Tibial nerve (tissue), 4 donors: ENCODE results near the gene RGS6. TPM values are rescaled to one million over a fixed set of nuclear protein-coding genes. Genes with fewer than 3 reads are reported as not detected.

Experiments used
- DNase-seq, 2 donors: peaks; one replicate each; pipeline ENCODE4 v3.0.0-alpha.2; 2019; ENCODE audit warnings: low spot score in 2 of 2
- H3K27ac ChIP-seq, 4 donors: fragments of 200-600 bp; sonication (generic) in 3 of 4; one replicate each; pipeline ENCODE4 v1.5.1; 2017 to 2019; ENCODE audit warnings: mild to moderate bottlenecking in 1 of 4
- H3K27me3 ChIP-seq, 2 donors: fragments of 200-600 bp; sonication (generic) in 1 of 2; one replicate each; pipeline versions ENCODE4 v1.5.1 to v1.6.0; 2017 to 2019
- H3K36me3 ChIP-seq, 3 donors: fragments of 200-600 bp; sonication (generic); one replicate each; pipeline ENCODE4 v1.5.1; 2018 to 2019
- H3K4me1 ChIP-seq, 4 donors: fragments of 200-600 bp; sonication (generic) in 3 of 4; one replicate each; pipeline ENCODE4 v1.5.1; 2017 to 2019
- H3K4me3 ChIP-seq, 4 donors: fragments of 200-600 bp; sonication (generic) in 3 of 4; one replicate each; pipeline ENCODE4 v1.5.1; 2017 to 2019; ENCODE audit warnings: mild to moderate bottlenecking in 1 of 4, moderate library complexity in 1 of 4
- H3K9me3 ChIP-seq, 4 donors: fragments of 200-600 bp; sonication (generic) in 3 of 4; one replicate each; pipeline ENCODE4 v1.5.1; 2017 to 2019
- CTCF ChIP-seq, 5 experiments: fragments of 200-600 bp in 3 of 5; fragments of 450-650 bp in 2 of 5; sonication (generic) in 3 of 5; IDR thresholded peaks; one replicate each; pipeline ENCODE4 v1.5.1; 2016 to 2019; ENCODE audit warnings: antibody characterized with exemption in 5 of 5, mild to moderate bottlenecking in 3 of 5, moderate library complexity in 2 of 5
- EP300 ChIP-seq, 2 donors: sonication (generic); formaldehyde crosslinking; IDR thresholded peaks; one replicate each; pipeline ENCODE4 v1.6.1; 2017; ENCODE audit warnings: antibody characterized with exemption in 2 of 2, mild to moderate bottlenecking in 1 of 2
- POLR2A ChIP-seq, 2 donors: fragments of 450-650 bp; IDR thresholded peaks; one replicate each; pipeline ENCODE4 v1.6.1; 2017; ENCODE audit warnings: antibody characterized with exemption in 2 of 2, mild to moderate bottlenecking in 2 of 2, moderate library complexity in 2 of 2
- WGBS, 2 donors: methylation state at CpG; one replicate each; pipeline ENCODE4 v1.1.5; 2018; 5-methylcytosine and 5-hydroxymethylcytosine counted together
- total RNA-seq, 4 donors: library from RNA; depleted of rRNA; stranded (reverse); fragments of >200 nt; gene quantifications; one replicate each; pipeline ENCODE4 v1.1.0, GENCODE V29; 2016

RGS6 gene
- total RNA-seq, 4 donors from 2014 or later = 43.5 to 67.2 (median 54.7) TPM

- H3K36me3 ChIP-seq = no peaks in the 10 kb centered on the region
- no peak overlapping the region for H3K4me3 ChIP-seq
- H3K27ac ChIP-seq = no peak overlapping the region
- H3K9me3 ChIP-seq = peaks cover 0 to 6% (median 0%) of the 10 kb centered on the region in 4 donors
- H3K4me1 ChIP-seq = peaks cover 0 to 3% (median 0%) of the 10 kb centered on the region in 4 donors
- TF ChIP-seq POLR2A (IDR thresholded peaks at IDR 0.05) (no peak), CTCF (IDR thresholded peaks at IDR 0.05) (peak in 2 of 5 experiments; percentile 8 to 38)
- WGBS, 2 donors = 53 to 61% methylated on average over 12 of the region's 12 CpGs
- H3K27me3 ChIP-seq = no peaks in the 10 kb centered on the region
- no peak for DNase-seq
Observed at GRCh38 chr14:72104011-72104613, 171.9 kb downstream of the RGS6 start.

GRCh38 chr14:72111911-72112310, 179.7 kb downstream of the RGS6 start:
- Histone ChIP-seq H3K9me3 (peaks cover 0 to 6% (median 0%) of the 10 kb centered on the region in 4 donors), H3K27ac (no peak overlapping the region), H3K27me3 (no peaks in the 10 kb centered on the region), H3K4me1 (no peaks in the 10 kb centered on the region), H3K4me3 (no peak overlapping the region), H3K36me3 (no peaks in the 10 kb centered on the region)
- DNase-seq = no peak
- no peak for TF ChIP-seq CTCF (IDR thresholded peaks at IDR 0.05)
- TF ChIP-seq POLR2A (IDR thresholded peaks at IDR 0.05) = no peak
- TF ChIP-seq EP300 (IDR thresholded peaks at IDR 0.05) = no peak
- WGBS, 2 donors = 78 to 93% methylated on average over 7 of the region's 7 CpGs

- 60 to 67% methylated on average over 3 of the region's 3 CpGs for WGBS, 2 donors
- Histone ChIP-seq H3K4me1 (peaks cover 0 to 13% (median 0%) of the 10 kb centered on the region in 4 donors), H3K27ac (no peak overlapping the region), H3K36me3 (no peaks in the 10 kb centered on the region), H3K27me3 (no peaks in the 10 kb centered on the region), H3K4me3 (no peak overlapping the region), H3K9me3 (no peaks in the 10 kb centered on the region)
- no peak for DNase-seq
- TF ChIP-seq CTCF (IDR thresholded peaks at IDR 0.05) (no peak), POLR2A (IDR thresholded peaks at IDR 0.05) (no peak), EP300 (IDR thresholded peaks at IDR 0.05) (no peak)
Observed at GRCh38 chr14:72118841-72119240, 186.6 kb downstream of the RGS6 start.

GRCh38 chr14:72120315-72120714, 188.1 kb downstream of the RGS6 start:
- WGBS, 2 donors = 63 to 73% methylated on average over 3 of the region's 3 CpGs
- no peak overlapping the region for H3K4me3 ChIP-seq
- H3K4me1 ChIP-seq = peaks cover 0 to 13% (median 0%) of the 10 kb centered on the region in 4 donors
- no peaks in the 10 kb centered on the region for H3K36me3 ChIP-seq
- peaks cover 0 to 1% (median 0%) of the 10 kb centered on the region in 4 donors for H3K9me3 ChIP-seq
- TF ChIP-seq EP300 (IDR thresholded peaks at IDR 0.05) = no peak
- H3K27ac ChIP-seq = no peak overlapping the region
- H3K27me3 ChIP-seq = no peaks in the 10 kb centered on the region
- no peak for DNase-seq

- no peak for TF ChIP-seq POLR2A (IDR thresholded peaks at IDR 0.05)
- TF ChIP-seq EP300 (IDR thresholded peaks at IDR 0.05) = no peak
- TF ChIP-seq CTCF (IDR thresholded peaks at IDR 0.05) = no peak
Observed at GRCh38 chr14:72123755-72124154, 191.5 kb downstream of the RGS6 start.

More at GRCh38 chr14:72123755-72124154, 191.5 kb downstream of the RGS6 start:
- no peak overlapping the region for H3K4me3 ChIP-seq
- WGBS, 2 donors = 62 to 78% methylated on average over 3 of the region's 3 CpGs
- H3K27ac ChIP-seq = no peak overlapping the region
- H3K36me3 ChIP-seq = no peaks in the 10 kb centered on the region
- no peaks in the 10 kb centered on the region for H3K27me3 ChIP-seq
- no peak for DNase-seq
- peaks cover 0 to 6% (median 0%) of the 10 kb centered on the region in 4 donors for H3K9me3 ChIP-seq
- H3K4me1 ChIP-seq = peaks cover 0 to 5% (median 0%) of the 10 kb centered on the region in 4 donors
